H9 (cell line): ENCODE measurements around the gene OTOS. TPM values are rescaled to one million over a fixed set of nuclear protein-coding genes. Genes with fewer than 3 reads are reported as not detected.
A peak's percentile ranks its signal among the peaks of the same experiment; 100 is the strongest.

Experiments
- DNase-seq: peaks from one replicate; pipeline ENCODE4 v3.0.0-alpha.2; 2017
- H2AFZ ChIP-seq: one replicate; pipeline ENCODE4 v1.6.1; 2013; ENCODE audit warnings: mild to moderate bottlenecking, low read length, control low read depth, moderate library complexity
- H2AK5ac ChIP-seq: 2 replicates; pipeline ENCODE4 v1.6.1; 2013; ENCODE audit warnings: low read length, control low read depth, mixed read lengths; ENCODE audit not compliant: insufficient read length
- H2BK120ac ChIP-seq: one replicate; pipeline ENCODE4 v1.6.1; 2013; ENCODE audit warnings: low read depth, mild to moderate bottlenecking, low read length, control low read depth, inconsistent platforms; ENCODE audit not compliant: poor library complexity, severe bottlenecking
- H2BK12ac ChIP-seq: 2 replicates; pipeline ENCODE4 v1.6.1; 2013; ENCODE audit warnings: low read length, control low read depth, mixed read lengths, low read depth; ENCODE audit not compliant: insufficient read length
- H2BK15ac ChIP-seq: 2 replicates; pipeline ENCODE4 v1.6.1; 2013; ENCODE audit warnings: low read depth, low read length, control low read depth
- H2BK20ac ChIP-seq: one replicate; pipeline ENCODE4 v1.6.1; 2013; ENCODE audit warnings: low read depth, mild to moderate bottlenecking, low read length, control low read depth, inconsistent platforms; ENCODE audit not compliant: poor library complexity, severe bottlenecking
- H2BK5ac ChIP-seq: 2 replicates; pipeline ENCODE4 v1.6.1; 2013; ENCODE audit warnings: low read length, control low read depth, mixed read lengths; ENCODE audit not compliant: insufficient read length
- H3K14ac ChIP-seq: 2 replicates; pipeline ENCODE4 v1.6.1; 2013; ENCODE audit warnings: low read length, control low read depth; ENCODE audit not compliant: insufficient read depth
- H3K18ac ChIP-seq: 2 replicates; pipeline ENCODE4 v1.6.1; 2013; ENCODE audit warnings: low read depth, mild to moderate bottlenecking, mixed read lengths, low read length, control low read depth; ENCODE audit not compliant: insufficient read length
- H3K23ac ChIP-seq: 2 replicates; pipeline ENCODE4 v1.6.1; 2013; ENCODE audit warnings: low read length, control low read depth, mixed read lengths, low read depth; ENCODE audit not compliant: insufficient read length
- H3K23me2 ChIP-seq: 2 replicates; pipeline ENCODE4 v1.6.1; 2013; ENCODE audit warnings: low read depth, mild to moderate bottlenecking, mixed read lengths, low read length, control low read depth; ENCODE audit not compliant: insufficient read length, poor library complexity, severe bottlenecking
- H3K27ac ChIP-seq: 2 replicates; pipeline ENCODE4 v1.5.1; 2013; ENCODE audit warnings: low read length, control low read depth, mixed read lengths, low read depth; ENCODE audit not compliant: insufficient read length
- H3K27me3 ChIP-seq: 2 replicates; pipeline ENCODE4 v1.6.1; 2013; ENCODE audit warnings: low read length, control low read depth, inconsistent platforms; ENCODE audit not compliant: insufficient read depth
- H3K4ac ChIP-seq: 2 replicates; pipeline ENCODE4 v1.6.1; 2013; ENCODE audit warnings: low read depth, mild to moderate bottlenecking, control low read depth, inconsistent platforms, low read length, moderate library complexity
- H3K4me1 ChIP-seq: 2 replicates; pipeline ENCODE4 v1.6.1; 2013; ENCODE audit warnings: low read length, control low read depth, inconsistent platforms; ENCODE audit not compliant: insufficient read depth
- H3K4me2 ChIP-seq: 2 replicates; pipeline ENCODE4 v1.6.1; 2013; ENCODE audit warnings: low read length, control low read depth, mixed read lengths; ENCODE audit not compliant: insufficient read length, insufficient read depth
- H3K56ac ChIP-seq: 2 replicates; pipeline ENCODE4 v1.6.1; 2013; ENCODE audit warnings: low read depth, mild to moderate bottlenecking, mixed read lengths, low read length, control low read depth; ENCODE audit not compliant: insufficient read length
- H3K79me1 ChIP-seq: 2 replicates; pipeline ENCODE4 v1.6.1; 2013; ENCODE audit warnings: low read depth, mild to moderate bottlenecking, moderate library complexity, low read length, control low read depth, inconsistent platforms; ENCODE audit not compliant: insufficient read depth, poor library complexity, severe bottlenecking
- H3K79me2 ChIP-seq: 2 replicates; pipeline ENCODE4 v1.6.1; 2013; ENCODE audit warnings: low read length, control low read depth, inconsistent platforms; ENCODE audit not compliant: insufficient read depth
- H3K9ac ChIP-seq: 2 replicates; pipeline ENCODE4 v1.6.1; 2013; ENCODE audit warnings: low read length, control low read depth, mixed read lengths; ENCODE audit not compliant: insufficient read length; ENCODE audit errors: extremely low read depth
- H3K9me3 ChIP-seq: one replicate; pipeline ENCODE4 v1.6.1; 2013; ENCODE audit warnings: low read depth, low read length, inconsistent platforms; ENCODE audit not compliant: control insufficient read depth
- H3T11ph ChIP-seq: one replicate; pipeline ENCODE4 v1.6.1; 2013; ENCODE audit warnings: mild to moderate bottlenecking, low read length, control low read depth, inconsistent platforms
- H4K20me1 ChIP-seq: one replicate; pipeline ENCODE4 v1.6.1; 2013; ENCODE audit not compliant: control insufficient read depth, insufficient read length, insufficient read depth
- H4K5ac ChIP-seq: 2 replicates; pipeline ENCODE4 v1.6.1; 2013; ENCODE audit warnings: low read depth, mild to moderate bottlenecking, mixed read lengths, low read length, control low read depth; ENCODE audit not compliant: insufficient read length
- H4K8ac ChIP-seq: replicated peaks from 2 replicates; pipeline ENCODE4 v1.6.1; 2013; ENCODE audit warnings: low read length, control low read depth, mixed read lengths, low read depth; ENCODE audit not compliant: insufficient read length
- H4K91ac ChIP-seq: 2 replicates; pipeline ENCODE4 v1.6.1; 2013; ENCODE audit warnings: low read depth, mild to moderate bottlenecking, moderate library complexity, mixed read lengths, low read length, control low read depth; ENCODE audit not compliant: insufficient read length
- H3K27ac Mint-ChIP-seq, 3 experiments: 2 replicates in 2 of 3; 3 replicates in 1 of 3; pipeline ENCODE4 v1.8.0; 2020 to 2021; ENCODE audit warnings: mixed read lengths in 3 of 3, mild to moderate bottlenecking in 1 of 3, moderate library complexity in 1 of 3
- H3K27me3 Mint-ChIP-seq: 2 replicates; pipeline ENCODE4 v1.8.0; 2021; ENCODE audit warnings: low read depth, mild to moderate bottlenecking, moderate library complexity, mixed read lengths
- H3K36me3 Mint-ChIP-seq, 3 experiments: 2 replicates in 2 of 3; 3 replicates in 1 of 3; pipeline ENCODE4 v1.8.0; 2020 to 2021; ENCODE audit warnings: low read depth in 3 of 3, mixed read lengths in 3 of 3; ENCODE audit not compliant: insufficient read depth in 1 of 3
- H3K4me1 Mint-ChIP-seq, 2 experiments: 2 replicates each; pipeline ENCODE4 v1.8.0; 2020; ENCODE audit warnings: mixed read lengths in 2 of 2
- H3K4me3 Mint-ChIP-seq, 2 experiments: 2 replicates in 1 of 2; 3 replicates in 1 of 2; pipeline ENCODE4 v1.8.0; 2020 to 2021; ENCODE audit warnings: mild to moderate bottlenecking in 2 of 2, mixed read lengths in 2 of 2, moderate library complexity in 1 of 2
- H3K9me3 Mint-ChIP-seq, 2 experiments: 2 replicates in 1 of 2; 3 replicates in 1 of 2; pipeline ENCODE4 v1.8.0; 2020; ENCODE audit warnings: mild to moderate bottlenecking in 2 of 2, mixed read lengths in 2 of 2, moderate library complexity in 1 of 2
- CTCF ChIP-seq: fragments of 200-600 bp; sonication (generic); conservative IDR thresholded peaks from 3 replicates; pipeline ENCODE4 v1.8.0; 2021; ENCODE audit warnings: antibody characterized with exemption, mild to moderate bottlenecking
- WGBS: extraction: QIAGEN DNeasy Blood & Tissue Kit; methylation state at CpG from one replicate; pipeline ENCODE4 v1.1.7; 2013; ENCODE audit warnings: missing lambda C conversion rate, low lambda C conversion rate, mixed read lengths; ENCODE audit not compliant: insufficient read length; ENCODE audit errors: extremely low coverage; 5-methylcytosine and 5-hydroxymethylcytosine counted together
- total RNA-seq: library from RNA; stranded (reverse); gene quantifications from 2 replicates; pipeline ENCODE4 v1.2.1, GENCODE V29; 2021

OTOS gene
- total RNA-seq, 1 experiment from 2014 or later: not detected

DNA sequence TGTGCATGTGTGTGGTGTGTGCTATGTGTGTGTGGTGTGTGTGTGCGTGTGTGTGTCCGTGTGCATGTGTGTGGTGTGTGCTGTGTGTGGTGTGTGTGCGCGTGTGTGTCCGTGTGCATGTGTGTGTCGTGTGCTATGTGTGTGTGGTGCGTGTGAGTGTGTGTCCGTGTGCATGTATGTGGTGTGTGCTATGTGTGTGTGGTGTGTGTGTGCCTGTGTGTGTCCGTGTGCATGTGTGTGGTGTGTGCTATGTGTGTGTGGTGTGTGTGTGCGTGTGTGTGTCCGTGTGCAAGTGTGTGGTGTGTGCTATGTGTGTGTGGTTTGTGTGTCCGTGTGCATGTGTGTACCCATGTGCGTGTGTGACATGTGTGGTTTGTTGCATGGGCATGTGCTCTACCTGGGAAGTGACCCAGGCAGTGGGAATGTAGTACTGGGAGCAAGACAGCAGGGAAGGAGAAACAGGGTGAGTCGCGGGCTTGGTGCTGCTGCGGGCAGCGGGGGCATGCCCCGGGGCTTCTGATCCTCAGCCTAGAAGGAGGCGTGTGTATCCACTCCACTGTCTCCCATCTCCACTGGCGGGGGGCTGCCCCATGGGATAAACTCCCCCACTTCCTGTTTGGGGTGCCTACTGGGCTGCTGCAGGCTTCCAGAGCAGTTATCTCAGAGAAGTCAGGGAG lies 7.6 kb upstream of the OTOS start:
- H3K23me2 ChIP-seq: no peaks in the 10 kb centered on the region
- Mint-ChIP-seq H3K27me3 (peaks cover 28% of the 10 kb centered on the region), H3K9me3 (peaks cover 8 to 13% of the 10 kb centered on the region in 2 experiments), H3K27ac (no peak overlapping the region; a peak in 2 of 7 replicates), H3K4me3 (no peak overlapping the region), H3K36me3 (peaks cover 0 to 4% (median 0%) of the 10 kb centered on the region in 3 experiments; a peak in 2 of 7 replicates), H3K4me1 (no peaks in the 10 kb centered on the region; a peak in 2 of 4 replicates)
- TF ChIP-seq CTCF: no peak
- H2BK5ac ChIP-seq: no peak overlapping the region
- DNase-seq: no peak
- no peak overlapping the region for H2BK15ac ChIP-seq
- no peaks in the 10 kb centered on the region for H3K4me1 ChIP-seq
- no peak overlapping the region for H2AFZ ChIP-seq
- H2BK20ac ChIP-seq: no peak overlapping the region
- H4K91ac ChIP-seq: no peak overlapping the region
- no peak overlapping the region for H3K14ac ChIP-seq
- no CpG with 5 or more reads among the region's 20 CpGs for WGBS
- H3K4me2 ChIP-seq: no peak overlapping the region
- no peaks in the 10 kb centered on the region for H3K27me3 ChIP-seq
- H3K27ac ChIP-seq: no peak overlapping the region
- no peak overlapping the region for H2BK120ac ChIP-seq
- H3K79me1 ChIP-seq: no peaks in the 10 kb centered on the region
- no peak overlapping the region for H3T11ph ChIP-seq
- H4K8ac ChIP-seq: no peak overlapping the region
- H4K20me1 ChIP-seq: no peaks in the 10 kb centered on the region
- no peak overlapping the region for H3K23ac ChIP-seq
- H3K4ac ChIP-seq: no peak overlapping the region
- no peak overlapping the region for H2AK5ac ChIP-seq
- no peak overlapping the region for H3K9ac ChIP-seq
- no peaks in the 10 kb centered on the region for H3K79me2 ChIP-seq
- H3K9me3 ChIP-seq: no peaks in the 10 kb centered on the region
- no peak overlapping the region for H4K5ac ChIP-seq
- no peak overlapping the region for H3K56ac ChIP-seq
- no peak overlapping the region for H2BK12ac ChIP-seq
- peak overlapping the region; percentile 6 for H3K18ac ChIP-seq
